ENCODE data around the gene DENND1B. TPM values are rescaled to one million over a fixed set of nuclear protein-coding genes. Genes with fewer than 3 reads are reported as not detected.
A peak's percentile ranks its signal among the peaks of the same experiment; 100 is the strongest.

The DENND1B gene
- polyA plus RNA-seq, 1 donor: 4.5 TPM

- no peak for DNase-seq
Measured at GRCh38 chr1:197680311-197680710, 95.0 kb downstream of the DENND1B start.

DNA sequence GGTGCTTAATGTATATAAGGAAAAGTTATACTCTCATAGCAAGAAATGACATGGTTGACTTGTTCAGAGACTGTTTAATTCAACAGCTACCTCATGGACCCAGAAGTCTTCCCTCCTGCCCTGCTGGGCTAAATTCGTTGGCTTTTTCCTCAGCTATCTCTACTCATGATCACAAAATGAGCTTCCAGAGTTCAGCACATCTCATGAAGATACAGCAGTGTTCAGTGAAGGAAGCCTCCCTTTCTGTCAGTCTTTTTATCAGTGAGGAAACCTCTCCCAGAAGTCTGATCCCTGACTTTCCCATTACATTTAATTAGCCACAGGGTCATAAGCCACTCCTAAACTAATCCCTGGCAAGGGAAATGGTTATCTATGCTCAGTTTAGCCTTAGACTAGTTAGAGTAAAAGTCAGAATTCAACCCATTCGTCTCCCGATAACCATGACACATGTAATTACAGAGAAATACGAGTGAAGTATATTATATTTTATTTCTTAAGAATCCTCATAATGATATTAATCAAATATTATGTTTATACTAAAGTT lies 97.5 kb downstream of the DENND1B start:
- DNase-seq: no peak

- no peak for DNase-seq
Measured at GRCh38 chr1:197677313-197677712, 98.0 kb downstream of the DENND1B start.

DNA sequence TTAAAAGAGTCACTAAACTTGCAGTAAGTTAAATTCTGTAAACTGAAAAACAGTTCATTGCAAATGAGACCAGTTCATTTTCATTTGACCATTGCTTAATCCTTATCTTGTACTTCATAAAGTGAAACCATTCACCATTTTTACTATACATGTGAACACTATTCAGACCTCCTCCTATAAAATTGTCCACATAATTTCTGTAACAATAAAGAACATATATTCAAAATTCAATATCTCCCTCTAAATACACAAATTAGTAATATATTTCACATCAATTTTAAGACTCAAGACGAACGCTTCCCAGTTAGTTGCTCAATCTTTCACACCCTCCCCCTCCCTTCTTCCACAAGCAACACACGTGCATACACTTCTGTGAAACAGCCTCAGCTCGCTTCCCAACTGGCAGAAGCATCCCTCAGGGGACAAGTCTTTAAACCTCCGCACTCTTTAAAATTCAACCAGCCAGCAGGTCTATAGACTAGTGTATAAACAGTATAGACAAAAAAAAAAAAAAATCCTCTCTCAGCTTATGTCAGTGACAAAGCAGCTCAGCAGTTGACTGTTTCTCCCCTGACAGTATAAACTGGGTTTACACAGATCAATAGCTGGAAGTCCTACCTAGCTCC lies 99.6 kb downstream of the DENND1B start:
- DNase-seq: peak; percentile 36

GRCh38 chr1:197674286-197674685 lies 101.0 kb downstream of the DENND1B start:
- DNase-seq: no peak

DNA sequence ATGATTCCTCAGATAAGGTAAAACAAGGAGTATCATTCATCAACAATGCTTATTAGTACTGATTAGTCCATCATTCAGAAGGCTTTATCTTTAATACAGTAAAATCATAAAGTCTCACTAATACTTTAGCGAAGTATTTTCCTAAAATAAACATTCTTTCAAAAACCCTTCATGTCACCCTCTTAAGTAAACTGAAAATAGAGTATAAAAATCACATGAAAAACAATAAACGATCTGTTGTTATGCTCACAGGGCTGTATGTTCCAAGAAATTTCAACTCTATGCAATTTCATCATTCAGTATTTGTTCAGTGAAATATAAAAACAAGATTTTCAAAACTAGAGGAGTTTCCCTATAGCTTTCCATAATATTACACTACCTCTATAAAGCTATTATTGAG lies 102.0 kb downstream of the DENND1B start:
- no peak for DNase-seq

- DNase-seq: no peak
Measured at GRCh38 chr1:197672347-197672746, 102.9 kb downstream of the DENND1B start.

GRCh38 chr1:197671920-197672319 lies 103.4 kb downstream of the DENND1B start:
- DNase-seq: no peak

DNA sequence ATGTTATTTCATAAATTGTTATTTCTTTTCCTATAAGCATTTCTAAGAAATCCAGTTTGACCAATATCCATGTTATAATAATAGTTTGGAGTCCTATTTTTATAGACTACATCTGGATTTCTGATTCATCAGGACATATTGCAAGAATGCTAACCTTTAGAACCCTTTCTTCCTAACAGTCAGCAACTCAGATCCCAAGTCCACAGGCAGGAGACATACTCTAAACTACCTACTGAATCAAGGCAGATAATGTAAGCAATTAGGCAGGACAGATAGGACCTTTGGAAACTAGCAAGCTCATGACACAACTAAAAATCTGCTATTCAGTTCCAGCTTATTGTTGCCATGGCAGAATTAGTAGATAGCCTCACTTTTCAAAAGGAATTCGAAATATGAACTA lies 104.1 kb downstream of the DENND1B start:
- no peak for DNase-seq

GRCh38 chr1:197666769-197667285 lies 108.5 kb downstream of the DENND1B start:
- DNase-seq: no peak

DNA sequence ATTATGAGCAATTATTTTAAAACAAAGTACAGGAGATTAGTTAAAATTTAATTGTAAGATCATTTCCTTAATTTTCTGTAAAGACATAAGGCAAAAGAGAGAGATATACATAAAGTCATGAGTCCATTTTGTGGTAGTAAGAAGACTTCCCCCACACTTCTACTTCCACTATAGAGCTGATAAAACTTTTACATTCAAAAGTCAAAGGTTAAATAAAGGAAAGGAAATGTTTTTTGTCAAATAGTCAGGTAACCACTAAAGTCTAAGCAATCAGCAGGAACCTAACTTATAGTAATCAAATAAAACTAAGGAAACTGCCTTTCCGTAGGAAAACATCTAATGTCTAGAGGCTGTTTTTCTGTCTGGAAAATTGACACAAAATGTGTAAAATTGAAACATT lies 110.9 kb downstream of the DENND1B start:
- no peak for DNase-seq

DNA sequence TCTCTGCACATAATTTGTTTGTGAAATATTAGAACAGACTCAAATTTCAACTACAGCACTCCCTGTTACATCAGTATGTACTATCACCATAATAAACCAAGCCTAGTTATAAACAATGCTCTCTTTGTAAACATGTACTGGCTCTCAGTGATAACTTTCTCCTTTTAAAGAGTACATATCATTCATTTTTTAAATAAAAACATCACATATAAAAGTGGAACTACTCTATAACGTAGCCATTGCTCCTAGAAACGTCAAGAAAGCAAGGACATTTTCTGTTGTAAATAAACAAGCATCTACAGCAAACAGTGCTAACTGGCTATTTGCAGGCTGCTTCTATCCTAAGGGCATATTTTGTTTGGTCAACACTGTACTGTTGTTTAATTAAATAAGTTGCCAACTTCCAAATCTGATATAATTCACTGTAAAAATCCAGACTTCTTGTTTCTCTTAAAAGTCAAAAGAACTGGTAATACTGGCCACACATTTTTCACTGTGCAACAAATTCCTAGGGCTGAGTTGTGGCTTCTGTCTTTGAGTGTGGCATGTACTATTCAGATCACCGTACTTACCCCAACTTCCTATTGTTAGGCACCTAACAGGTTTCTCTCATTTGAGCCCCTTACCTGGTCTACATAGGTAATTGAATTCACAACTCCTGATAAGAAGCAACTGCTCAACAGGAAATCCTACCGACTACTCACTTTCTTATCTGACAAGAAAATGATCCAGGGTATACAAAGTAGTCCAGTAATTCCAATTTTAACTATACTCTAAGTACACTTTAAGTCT lies 111.9 kb downstream of the DENND1B start:
- DNase-seq: no peak

- DNase-seq: no peak
Measured at GRCh38 chr1:197660389-197660788, 114.9 kb downstream of the DENND1B start.

DNA sequence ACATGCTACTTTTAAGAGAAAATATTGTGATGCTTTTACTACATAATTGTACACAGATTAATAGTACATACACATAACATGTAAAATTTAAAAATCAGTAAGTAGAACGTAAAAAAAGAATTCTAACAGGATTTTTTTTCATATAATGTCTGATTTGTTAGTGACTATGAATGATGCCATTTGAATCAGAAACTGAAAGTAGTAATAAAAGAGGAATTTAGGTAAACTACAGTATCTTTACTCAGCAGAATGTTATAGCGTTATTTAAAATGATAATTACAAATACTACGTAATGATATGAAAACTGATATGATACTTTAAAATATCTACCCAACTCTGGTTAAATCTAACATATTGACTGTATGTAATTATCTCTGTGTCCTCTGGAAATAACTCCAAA lies 116.1 kb downstream of the DENND1B start:
- no peak for DNase-seq

- DNase-seq: no peak
Measured at GRCh38 chr1:197649188-197649587, 126.1 kb downstream of the DENND1B start.

DNA sequence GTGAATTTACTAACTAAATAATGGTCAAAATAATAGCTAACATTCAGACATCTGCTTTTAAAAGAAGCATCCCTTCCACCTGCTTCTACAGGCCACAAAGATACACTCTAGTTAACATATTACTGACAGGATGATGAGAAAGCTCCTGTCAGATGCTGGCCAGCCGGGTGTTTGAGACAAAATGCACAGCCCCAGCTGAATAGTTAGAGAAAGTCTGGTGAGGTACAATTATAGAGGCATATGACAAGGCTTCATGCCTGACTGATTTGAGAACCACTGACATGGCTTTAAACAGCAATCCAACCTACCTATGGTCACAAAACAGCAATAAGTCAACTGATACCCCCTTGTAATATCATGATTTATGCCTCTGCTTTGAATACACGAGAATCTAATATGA lies 137.0 kb downstream of the DENND1B start:
- no peak for DNase-seq

DNA sequence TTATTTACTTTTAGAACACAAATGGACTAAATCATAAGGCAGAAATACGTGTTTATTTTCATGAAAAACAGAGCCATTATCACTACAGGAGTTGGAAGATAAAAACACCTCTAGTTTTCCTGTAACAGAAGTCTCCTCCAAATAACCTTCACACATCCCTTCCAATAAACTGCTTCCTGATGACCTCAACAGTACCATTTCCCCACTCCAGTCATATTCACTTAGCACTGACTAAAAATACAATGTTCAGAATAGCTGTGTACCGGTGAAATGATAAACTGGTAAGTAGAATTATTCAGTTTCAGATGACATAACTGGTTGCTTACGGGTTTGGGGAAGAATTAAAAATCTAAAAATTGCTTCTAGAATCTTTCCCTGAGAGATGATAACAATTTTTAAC lies 137.9 kb downstream of the DENND1B start:
- DNase-seq: no peak

DNA sequence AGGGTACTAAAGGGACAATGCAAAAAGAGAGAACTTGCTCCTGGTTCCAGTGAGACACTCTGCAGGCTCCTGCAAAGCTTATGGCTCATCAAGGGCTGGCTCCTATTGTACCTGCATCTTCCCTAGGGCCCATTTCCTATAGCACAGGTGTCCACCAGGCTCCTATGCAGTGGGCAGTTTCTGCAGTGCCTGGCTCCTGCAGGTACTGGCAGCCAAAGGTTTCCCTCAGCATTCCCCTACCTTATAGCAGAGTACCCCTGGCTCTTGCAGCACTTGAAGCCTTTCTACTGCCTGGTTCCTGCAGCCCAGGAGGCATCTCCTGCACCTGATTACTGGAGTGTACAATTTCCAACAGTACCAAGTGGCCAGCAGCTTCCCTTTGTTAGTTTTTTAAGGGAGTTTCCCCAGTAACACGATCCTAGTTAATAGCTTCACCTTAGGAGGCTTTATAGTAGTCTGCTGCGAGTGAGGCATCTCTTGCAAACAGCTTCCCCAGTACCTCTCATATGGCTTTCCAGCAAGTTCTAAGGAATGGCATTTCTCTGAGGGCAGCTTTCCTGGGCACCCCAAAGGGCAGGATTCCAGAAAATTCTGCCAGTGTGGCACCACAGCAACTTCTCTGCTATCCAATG lies 141.7 kb downstream of the DENND1B start:
- no peak for DNase-seq

- no peak for DNase-seq
Measured at GRCh38 chr1:197632651-197633050, 142.6 kb downstream of the DENND1B start.

- no peak for DNase-seq
Measured at GRCh38 chr1:197632005-197632404, 143.3 kb downstream of the DENND1B start.

DNA sequence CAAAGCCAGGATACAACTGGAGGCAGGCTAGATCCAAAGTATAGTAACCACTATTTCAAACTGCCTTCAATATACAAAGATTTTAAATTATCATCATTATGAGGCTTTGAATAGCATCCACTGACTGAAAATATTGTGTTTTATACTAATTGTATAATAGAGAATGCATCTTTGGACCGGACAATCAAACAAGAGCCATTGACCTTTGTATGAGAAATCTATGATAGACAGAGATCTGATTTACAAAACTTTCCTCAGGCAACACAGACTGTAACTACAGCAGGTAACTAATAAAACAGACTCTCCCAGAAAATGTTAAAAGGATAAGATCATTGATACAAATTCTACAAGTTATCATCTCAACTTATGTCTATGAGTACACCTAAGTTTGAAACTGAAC lies 152.9 kb downstream of the DENND1B start:
- DNase-seq: no peak

DNA sequence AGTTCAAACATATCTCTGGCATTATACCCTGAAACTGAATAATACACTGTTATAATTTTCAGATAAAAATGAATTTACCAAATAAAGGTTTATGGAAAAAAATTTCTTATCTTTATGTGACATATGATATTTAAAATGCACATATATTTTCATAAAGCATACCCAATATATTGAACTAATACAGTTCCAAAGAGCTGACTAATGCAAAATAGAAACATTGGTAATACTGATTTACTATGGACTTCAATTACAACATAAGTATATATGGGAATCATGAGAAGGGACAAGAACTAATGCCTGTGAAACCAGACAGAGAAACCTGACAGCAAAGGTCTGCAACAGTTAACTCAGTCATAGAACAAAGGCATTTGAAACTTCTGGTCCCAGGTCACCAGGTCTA lies 153.5 kb downstream of the DENND1B start:
- DNase-seq: no peak

DNA sequence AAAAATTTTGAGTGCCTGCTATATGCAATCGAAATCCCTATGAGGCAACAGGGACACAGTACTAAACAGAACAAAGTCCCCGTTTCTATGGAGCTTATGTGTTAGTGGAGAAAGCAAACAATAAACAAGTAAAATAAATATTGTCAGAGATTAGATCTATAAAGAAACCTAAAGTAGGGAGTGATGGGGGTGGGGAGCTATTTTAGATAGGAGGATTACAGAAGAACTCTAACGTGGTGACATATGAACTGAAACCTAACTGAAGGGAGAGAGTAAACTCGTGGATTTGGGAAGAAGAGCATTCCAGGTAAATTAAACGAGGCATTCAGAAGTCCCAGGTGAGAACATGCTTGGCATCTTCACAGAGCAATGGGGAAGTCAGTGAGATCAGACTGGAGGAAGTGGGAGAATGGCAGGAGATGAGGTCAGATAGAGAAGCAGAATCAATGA lies 154.5 kb downstream of the DENND1B start:
- DNase-seq: no peak
